Endothelial cell of umbilical vein (primary cell): ENCODE measurements around the gene KCNJ13. TPM values are rescaled to one million over a fixed set of nuclear protein-coding genes. Genes with fewer than 3 reads are reported as not detected.

Experiments used
- BruUV-seq: library from RNA; stranded (reverse); fragments of 400-500 nt; replicated peaks from 2 replicates; lab custom pipeline; 2021; lab: Mats Ljungman, UMichigan
- CTCF ChIA-PET: fragments of 300-600, 350-600 bp; sonication (Branson Sonifier 250); formaldehyde crosslinking; loops from one replicate; lab custom pipeline; 2021; ENCODE audit warnings: antibody characterized with exemption, inconsistent platforms; lab: Charles Lee
- POLR2A ChIA-PET: fragments of 300-600, 350-600 bp; sonication (Branson Sonifier 250); formaldehyde crosslinking; loops from one replicate; lab custom pipeline; 2021; ENCODE audit warnings: antibody characterized with exemption, inconsistent platforms; lab: Charles Lee
- DNase-seq: peaks from one replicate; pipeline ENCODE4 v3.0.0-alpha.2; 2011; ENCODE audit warnings: low read depth, low spot score
- FAIRE-seq: peaks from 2 replicates; lab custom pipeline; 2011; peaks lifted over from hg19 to GRCh38; lab: Jason Lieb, UNC
- H2AFZ ChIP-seq: 2 replicates; pipeline ENCODE4 v1.6.0; 2012; ENCODE audit warnings: low read depth, low read length, control low read depth, inconsistent platforms
- H3K27ac ChIP-seq: 2 replicates; pipeline ENCODE4 v1.5.1; 2011; ENCODE audit warnings: low read depth, mild to moderate bottlenecking, control low read depth, low read length, moderate library complexity; ENCODE audit not compliant: insufficient read depth
- H3K27me3 ChIP-seq, 2 experiments: 2 replicates each; pipeline versions ENCODE4 v1.6.0 to v1.6.1; 2011; ENCODE audit warnings: low read length in 2 of 2, mixed read lengths in 1 of 2; ENCODE audit not compliant: control insufficient read depth in 2 of 2, insufficient read depth in 2 of 2
- H3K36me3 ChIP-seq, 2 experiments: 2 replicates in 1 of 2; 3 replicates in 1 of 2; pipeline ENCODE4 v1.5.1; 2011; ENCODE audit warnings: low read length in 2 of 2, mild to moderate bottlenecking in 1 of 2, moderate library complexity in 1 of 2; ENCODE audit not compliant: control insufficient read depth in 2 of 2, insufficient read depth in 2 of 2; ENCODE audit errors: extremely low read depth in 1 of 2
- H3K4me1 ChIP-seq: 3 replicates; pipeline ENCODE4 v1.5.1; 2011; ENCODE audit warnings: mild to moderate bottlenecking, low read length; ENCODE audit not compliant: control insufficient read depth, insufficient read depth; ENCODE audit errors: extremely low read depth
- H3K4me2 ChIP-seq: 2 replicates; pipeline ENCODE4 v1.6.1; 2011; ENCODE audit warnings: low read length, control low read depth, mixed read lengths; ENCODE audit not compliant: insufficient read depth
- H3K4me3 ChIP-seq, 3 experiments: fragments of 200-600 bp in 1 of 3; sonication (generic), shearing (Covaris generic) in 1 of 3; replicated peaks in 1 of 3; 2 replicates each; pipeline ENCODE4 v1.5.1; 2011 to 2016; ENCODE audit warnings: control low read depth in 3 of 3, low read length in 3 of 3, mild to moderate bottlenecking in 2 of 3, inconsistent platforms in 1 of 3, low read depth in 1 of 3, moderate library complexity in 1 of 3; ENCODE audit not compliant: insufficient read depth in 1 of 3
- H3K79me2 ChIP-seq: 2 replicates; pipeline ENCODE4 v1.6.0; 2012; ENCODE audit warnings: low read length, inconsistent platforms; ENCODE audit not compliant: control insufficient read depth, insufficient read depth
- H3K9ac ChIP-seq: replicated peaks from 2 replicates; pipeline ENCODE3; 2011; ENCODE audit warnings: low read length, control low read depth; ENCODE audit not compliant: insufficient read depth; ENCODE audit errors: extremely low read depth
- H3K9me1 ChIP-seq: replicated peaks from 3 replicates; pipeline ENCODE4 v1.6.0; 2011; ENCODE audit warnings: mild to moderate bottlenecking, low read length; ENCODE audit not compliant: control insufficient read depth, insufficient read depth; ENCODE audit errors: extremely low read depth
- H3K9me3 ChIP-seq: replicated peaks from 2 replicates; pipeline ENCODE4 v1.5.1; 2012; ENCODE audit warnings: low read length, inconsistent platforms; ENCODE audit not compliant: control insufficient read depth, insufficient read depth
- H4K20me1 ChIP-seq: replicated peaks from 2 replicates; pipeline ENCODE3; 2011; ENCODE audit warnings: mild to moderate bottlenecking, low read length; ENCODE audit not compliant: control insufficient read depth, insufficient read depth; ENCODE audit errors: extremely low read depth
- CTCF ChIP-seq, 2 donors: IDR thresholded peaks; 1 replicate in 1 of 2; 2 replicates in 1 of 2; pipeline ENCODE4 v1.5.1; 2011; ENCODE audit warnings: low read length in 2 of 2, mild to moderate bottlenecking in 2 of 2, moderate library complexity in 2 of 2, control low read depth in 1 of 2, inconsistent platforms in 1 of 2, low read depth in 1 of 2; ENCODE audit not compliant: insufficient read depth in 1 of 2; ENCODE audit errors: extremely low read depth in 1 of 2
- EZH2 ChIP-seq: IDR thresholded peaks from 2 replicates; pipeline ENCODE4 v1.6.1; 2012; ENCODE audit warnings: borderline replicate concordance, low read depth, mild to moderate bottlenecking, moderate library complexity, low read length, inconsistent platforms; ENCODE audit not compliant: severe bottlenecking
- FOS ChIP-seq: IDR thresholded peaks from 2 replicates; pipeline ENCODE4 v1.6.1; 2011; ENCODE audit warnings: mild to moderate bottlenecking, low read length, moderate library complexity, borderline replicate concordance; ENCODE audit not compliant: insufficient read depth
- GATA2 ChIP-seq: IDR thresholded peaks from 2 replicates; pipeline ENCODE4 v1.7.0; 2011; ENCODE audit warnings: low read depth, mild to moderate bottlenecking, moderate library complexity, mixed read lengths, low read length; ENCODE audit not compliant: insufficient read length, insufficient read depth
- JUN ChIP-seq: IDR thresholded peaks from 2 replicates; pipeline ENCODE4 v1.6.1; 2011; ENCODE audit warnings: borderline replicate concordance, low read depth; ENCODE audit not compliant: insufficient read length, insufficient read depth
- MYC ChIP-seq: IDR thresholded peaks from one replicate; pipeline ENCODE4 v1.6.1; 2011; ENCODE audit warnings: mild to moderate bottlenecking, low read depth, low read length
- POLR2A ChIP-seq: IDR thresholded peaks from 2 replicates; pipeline ENCODE4 v1.6.1; 2012; ENCODE audit warnings: low read depth, mild to moderate bottlenecking, control low read depth, low read length
- POLR2AphosphoS5 ChIP-seq: IDR thresholded peaks from 2 replicates; pipeline ENCODE4 v1.6.1; 2012; ENCODE audit warnings: low read depth, mild to moderate bottlenecking, control low read depth, low read length, moderate library complexity; ENCODE audit not compliant: insufficient read depth
- dilution Hi-C: fragments of 300-500 bp; cut with MboI; formaldehyde crosslinking; loops from one replicate; pipeline ENCODE4 v1.15.0; 2019; ENCODE audit warnings: low sequenced_read_pairs; ENCODE audit not compliant: extremely low pct_ligation_motif_present
- intact Hi-C: fragments of 100-400 bp; cut with micrococcal nuclease; formaldehyde crosslinking; loops from one replicate; pipeline ENCODE4 v1.10.0; 2022
- polyA plus RNA-seq, 4 experiments: library from polyadenylated mRNA; depleted of rRNA in 3 of 4; stranded (reverse) in 3 of 4; unstranded in 1 of 4; fragments of >200 nt; gene quantifications; 2 replicates each; pipeline versions ENCODE4 v1.2.1 to v1.2.3, GENCODE V29; 2011 to 2012; ENCODE audit warnings: missing spikeins in 1 of 4
- total RNA-seq: library from RNA; stranded (reverse); gene quantifications from 2 replicates; pipeline ENCODE4 v1.2.3, GENCODE V29; 2021
- TF ChIP-seq, protein P1 (sequence below): IDR thresholded peaks from 2 replicates; pipeline ENCODE4 v1.6.1; 2011; ENCODE audit not compliant: insufficient read depth, insufficient read length

Gene KCNJ13
- total and polyA plus RNA-seq, 2 donors (not counting 3 experiments of a cell fraction or from before 2014, with no cell fraction given): not detected

DNA sequence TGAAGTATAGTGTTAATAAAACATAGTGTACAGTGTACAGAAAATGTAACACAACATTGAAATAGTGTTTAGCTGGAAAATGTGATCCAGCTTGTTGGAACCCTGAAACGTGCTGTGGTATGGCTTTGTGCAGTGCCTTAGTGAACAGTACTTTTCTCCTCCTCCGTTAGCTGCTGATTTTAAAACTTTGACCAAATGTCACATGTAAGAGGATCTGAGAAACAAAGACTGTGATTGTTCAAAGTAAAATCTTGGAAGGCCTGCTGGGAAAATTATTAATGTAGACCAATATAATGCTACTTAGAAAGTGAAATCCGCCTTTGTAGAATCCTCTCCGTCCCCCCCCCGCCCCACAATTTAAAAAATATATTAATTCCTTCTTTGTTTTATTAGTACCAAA, 911 bp upstream of the KCNJ13 start:
- POLR2A ChIA-PET: no interaction called here
- H4K20me1 ChIP-seq: no peaks in the 10 kb centered on the region
- no peak overlapping the region for H3K4me3 ChIP-seq
- H3K27ac ChIP-seq: no peak overlapping the region
- intact Hi-C loops (no loop called here), dilution Hi-C loops (no loop called here)
- no peak overlapping the region for H3K9ac ChIP-seq
- no peaks in the 10 kb centered on the region for H3K79me2 ChIP-seq
- no peaks in the 10 kb centered on the region for H3K4me1 ChIP-seq
- no peak for DNase-seq
- no TSS peak for BruUV-seq
- H3K4me2 ChIP-seq: no peak overlapping the region
- CTCF ChIA-PET: no interaction called here
- no peaks in the 10 kb centered on the region for H3K9me1 ChIP-seq
- peaks cover 2 to 5% of the 10 kb centered on the region in 2 experiments for H3K36me3 ChIP-seq
- H3K27me3 ChIP-seq: no peaks in the 10 kb centered on the region
- no peak overlapping the region for H2AFZ ChIP-seq
- FAIRE-seq: no peak
- TF ChIP-seq POLR2AphosphoS5: no peak
- TF ChIP-seq EZH2: no peak
- no peak for TF ChIP-seq CTCF (IDR thresholded peaks at IDR 0.05; ENCODE audit: extremely low read depth in 1 of 2, insufficient read depth in 1 of 2, low read depth in 1 of 2, low read length in 2 of 2)
- TF ChIP-seq GATA2: no peak
- TF ChIP-seq JUN: no peak
- no peak for TF ChIP-seq POLR2A
- no peak for TF ChIP-seq FOS
- TF ChIP-seq, protein P1, sequence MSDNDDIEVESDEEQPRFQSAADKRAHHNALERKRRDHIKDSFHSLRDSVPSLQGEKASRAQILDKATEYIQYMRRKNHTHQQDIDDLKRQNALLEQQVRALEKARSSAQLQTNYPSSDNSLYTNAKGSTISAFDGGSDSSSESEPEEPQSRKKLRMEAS: no peak
- no peak for TF ChIP-seq MYC
- H3K9me3 ChIP-seq: no peaks in the 10 kb centered on the region
